IPS-15b (cell line): Measurements from ENCODE around the gene HMG20B.

Source experiments
- H3K27me3 ChIP-seq: one replicate; pipeline ENCODE4 v1.6.1; 2013; ENCODE audit warnings: low read length; ENCODE audit not compliant: control insufficient read depth, insufficient read depth
- H3K36me3 ChIP-seq: one replicate; pipeline ENCODE4 v1.6.1; 2013; ENCODE audit warnings: low read length; ENCODE audit not compliant: control insufficient read depth, insufficient read depth
- H3K4me1 ChIP-seq: one replicate; pipeline ENCODE4 v1.6.1; 2013; ENCODE audit warnings: mild to moderate bottlenecking, low read length; ENCODE audit not compliant: control insufficient read depth, insufficient read depth
- H3K4me3 ChIP-seq: one replicate; pipeline ENCODE4 v1.5.1; 2013; ENCODE audit warnings: low read depth, low read length
- H3K9ac ChIP-seq: one replicate; pipeline ENCODE4 v1.6.1; 2013; ENCODE audit warnings: low read depth, mild to moderate bottlenecking, low read length
- H3K9me3 ChIP-seq: one replicate; pipeline ENCODE4 v1.6.1; 2013; ENCODE audit warnings: mild to moderate bottlenecking, low read length; ENCODE audit not compliant: control insufficient read depth, insufficient read depth

Gene HMG20B

GRCh38 chr19:3570606-3571011 lies 2.1 kb upstream of the HMG20B start:
- peaks cover 3% of the 10 kb centered on the region for H3K36me3 ChIP-seq
- no peak overlapping the region for H3K4me3 ChIP-seq
- no peak overlapping the region for H3K9ac ChIP-seq
- H3K9me3 ChIP-seq, result no peaks in the 10 kb centered on the region
- no peaks in the 10 kb centered on the region for H3K27me3 ChIP-seq
- no peaks in the 10 kb centered on the region for H3K4me1 ChIP-seq

- Histone ChIP-seq H3K4me3 (peak overlapping the region; percentile 39), H3K9ac (no peak overlapping the region), H3K4me1 (no peaks in the 10 kb centered on the region), H3K27me3 (no peaks in the 10 kb centered on the region), H3K9me3 (no peaks in the 10 kb centered on the region), H3K36me3 (peaks cover 3% of the 10 kb centered on the region)
Observed at GRCh38 chr19:3572132-3572854, 451 bp upstream of the HMG20B start.

GRCh38 chr19:3573162-3573857 lies 566 bp downstream of the HMG20B start:
- Histone ChIP-seq H3K27me3 (no peaks in the 10 kb centered on the region), H3K4me1 (no peaks in the 10 kb centered on the region), H3K9ac (peak overlapping the region; percentile 37), H3K9me3 (no peaks in the 10 kb centered on the region), H3K4me3 (peak overlapping the region; percentile 82), H3K36me3 (peaks cover 3% of the 10 kb centered on the region)

- Histone ChIP-seq H3K4me3 (peak overlapping the region; percentile 82), H3K36me3 (peaks cover 3% of the 10 kb centered on the region), H3K27me3 (no peaks in the 10 kb centered on the region), H3K9ac (no peak overlapping the region), H3K9me3 (no peaks in the 10 kb centered on the region), H3K4me1 (no peaks in the 10 kb centered on the region)
Observed at GRCh38 chr19:3573858-3574637, 1.3 kb downstream of the HMG20B start.

- H3K36me3 ChIP-seq, result peaks cover 3% of the 10 kb centered on the region
- no peaks in the 10 kb centered on the region for H3K9me3 ChIP-seq
- H3K9ac ChIP-seq, result no peak overlapping the region
- no peak overlapping the region for H3K4me3 ChIP-seq
- H3K4me1 ChIP-seq, result no peaks in the 10 kb centered on the region
- no peaks in the 10 kb centered on the region for H3K27me3 ChIP-seq
Observed at GRCh38 chr19:3575260-3575741, 2.6 kb downstream of the HMG20B start.

- peak overlapping the region; percentile 65 for H3K4me3 ChIP-seq
- H3K4me1 ChIP-seq, result no peaks in the 10 kb centered on the region
- no peaks in the 10 kb centered on the region for H3K9me3 ChIP-seq
- H3K9ac ChIP-seq, result no peak overlapping the region
- no peaks in the 10 kb centered on the region for H3K27me3 ChIP-seq
- H3K36me3 ChIP-seq, result peaks cover 3% of the 10 kb centered on the region
Observed at GRCh38 chr19:3575949-3576673, 3.4 kb downstream of the HMG20B start.

- Histone ChIP-seq H3K9me3 (no peaks in the 10 kb centered on the region), H3K4me1 (no peaks in the 10 kb centered on the region), H3K9ac (no peak overlapping the region), H3K36me3 (peaks cover 3% of the 10 kb centered on the region), H3K4me3 (peak overlapping the region; percentile 65), H3K27me3 (no peaks in the 10 kb centered on the region)
Observed at GRCh38 chr19:3576696-3577443, 4.1 kb downstream of the HMG20B start.

- Histone ChIP-seq H3K9ac (no peak overlapping the region), H3K36me3 (peaks cover 3% of the 10 kb centered on the region), H3K4me1 (no peaks in the 10 kb centered on the region), H3K4me3 (peak overlapping the region; percentile 41), H3K27me3 (no peaks in the 10 kb centered on the region), H3K9me3 (no peaks in the 10 kb centered on the region)
Observed at GRCh38 chr19:3577723-3578344, 5.1 kb downstream of the HMG20B start.

GRCh38 chr19:3578390-3578789 lies 5.6 kb downstream of the HMG20B start:
- no peaks in the 10 kb centered on the region for H3K9me3 ChIP-seq
- no peak overlapping the region for H3K9ac ChIP-seq
- peak overlapping the region; percentile 41 for H3K4me3 ChIP-seq

GRCh38 chr19:3580156-3580934 lies 7.6 kb downstream of the HMG20B start:
- H3K4me3 ChIP-seq, result no peak overlapping the region
- no peaks in the 10 kb centered on the region for H3K9me3 ChIP-seq
- H3K4me1 ChIP-seq, result no peaks in the 10 kb centered on the region
- no peak overlapping the region for H3K9ac ChIP-seq
- H3K36me3 ChIP-seq, result peaks cover 2% of the 10 kb centered on the region
- H3K27me3 ChIP-seq, result peaks cover 10% of the 10 kb centered on the region

More at GRCh38 chr19:3578390-3578789, 5.6 kb downstream of the HMG20B start:
- peaks cover 1% of the 10 kb centered on the region for H3K27me3 ChIP-seq
- H3K4me1 ChIP-seq, result no peaks in the 10 kb centered on the region
- H3K36me3 ChIP-seq, result peaks cover 3% of the 10 kb centered on the region
